Measurements from ENCODE around the gene FGF19.

The FGF19 gene

GRCh38 chr11:69703768-69704507 lies at the start of gene FGF19:
TSS of gene FGF19 (minus strand) at chr11:69704022. CDS start at chr11:69703876, 146 bp downstream.
- DNase-seq: peak; percentile 61

GRCh38 chr11:69752890-69753289 lies 49.1 kb upstream of the FGF19 start:
- DNase-seq: no peak

GRCh38 chr11:69750875-69751597 lies 47.2 kb upstream of the FGF19 start:
- DNase-seq: no peak

- no peak for DNase-seq
Measured at GRCh38 chr11:69750108-69750850, 46.5 kb upstream of the FGF19 start.

GRCh38 chr11:69748637-69749036 lies 44.8 kb upstream of the FGF19 start:
- no peak for DNase-seq

- DNase-seq: no peak
Measured at GRCh38 chr11:69746752-69747742, 43.2 kb upstream of the FGF19 start.

GRCh38 chr11:69746140-69746539 lies 42.3 kb upstream of the FGF19 start:
- DNase-seq: no peak

- no peak for DNase-seq
Measured at GRCh38 chr11:69745201-69745600, 41.4 kb upstream of the FGF19 start.

- no peak for DNase-seq
Measured at GRCh38 chr11:69744435-69744834, 40.6 kb upstream of the FGF19 start.

- no peak for DNase-seq
Measured at GRCh38 chr11:69734841-69735240, 31.0 kb upstream of the FGF19 start.

GRCh38 chr11:69734367-69734766 lies 30.5 kb upstream of the FGF19 start:
- DNase-seq: no peak

GRCh38 chr11:69732910-69733309 lies 29.1 kb upstream of the FGF19 start:
- no peak for DNase-seq

GRCh38 chr11:69731110-69731509 lies 27.3 kb upstream of the FGF19 start:
- no peak for DNase-seq

GRCh38 chr11:69730500-69730899 lies 26.7 kb upstream of the FGF19 start:
- DNase-seq: no peak

GRCh38 chr11:69729252-69729651 lies 25.4 kb upstream of the FGF19 start:
- no peak for DNase-seq

- no peak for DNase-seq
Measured at GRCh38 chr11:69727266-69727665, 23.4 kb upstream of the FGF19 start.

- no peak for DNase-seq
Measured at GRCh38 chr11:69726481-69726880, 22.7 kb upstream of the FGF19 start.

- DNase-seq: no peak
Measured at GRCh38 chr11:69726019-69726418, 22.2 kb upstream of the FGF19 start.

- DNase-seq: no peak
Measured at GRCh38 chr11:69721745-69722144, 17.9 kb upstream of the FGF19 start.

- no peak for DNase-seq
Measured at GRCh38 chr11:69721106-69721505, 17.3 kb upstream of the FGF19 start.

- no peak for DNase-seq
Measured at GRCh38 chr11:69718912-69719311, 15.1 kb upstream of the FGF19 start.

- no peak for DNase-seq
Measured at GRCh38 chr11:69718147-69718546, 14.3 kb upstream of the FGF19 start.
